ENCODE measurements around the gene GLIPR2. TPM values are rescaled to one million over a fixed set of nuclear protein-coding genes. Genes with fewer than 3 reads are reported as not detected.

Gene GLIPR2
- 45.3 and 47.8 TPM in 2 replicates for total RNA-seq

GRCh38 chr9:36136272-36136893 is at the start of gene GLIPR2:
Gene GLIPR2 (plus strand): TSS chr9:36136733. CDS start chr9:36136779, 46 bp downstream.

DNA sequence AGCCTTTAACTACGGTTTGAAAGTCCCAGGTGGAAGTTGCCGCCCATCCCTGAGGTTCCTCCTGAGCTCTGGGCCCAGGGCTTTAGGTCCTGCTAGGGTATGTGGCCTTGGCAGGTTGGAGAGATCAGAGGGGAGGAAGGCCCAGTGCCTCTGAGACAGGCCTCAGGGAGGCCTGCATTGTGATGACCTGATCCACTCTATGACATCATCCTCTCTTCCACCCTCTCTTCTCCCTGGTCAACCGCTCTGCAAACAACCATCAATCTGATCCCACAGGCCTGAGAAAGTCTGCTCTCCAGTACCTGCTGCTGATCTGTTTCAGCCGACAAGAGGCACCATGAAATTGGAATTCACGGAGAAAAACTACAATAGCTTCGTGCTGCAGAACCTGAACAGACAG is 32.6 kb downstream of the GLIPR2 start, which contains the start of gene CCIN:
CCIN (plus strand) TSS at position 223 of the 400 bp plus-strand sequence; CDS start at position 338, 115 bp downstream.

GRCh38 chr9:36190388-36191289 is 54.1 kb downstream of the GLIPR2 start, which contains the start of gene CLTA:
Gene CLTA (plus strand): TSS chr9:36190921. CDS start chr9:36191057, 136 bp downstream.

Other genes starting within 250 kb of the GLIPR2 start
- gene HRCT1, start 230.5 kb upstream of the GLIPR2 start, total RNA-seq: 1.4 and 9.4 TPM in 2 replicates
- gene SPAAR, start 227.2 kb upstream of the GLIPR2 start, total RNA-seq: 4.5 and 7.5 TPM in 2 replicates
- gene OR2S2, start 178.6 kb upstream of the GLIPR2 start, total RNA-seq: not detected in 2 replicates
- 35.7 and 37.3 TPM in 2 replicates for gene RECK, start 99.8 kb upstream of the GLIPR2 start, total RNA-seq
- gene CCIN, start 32.7 kb downstream of the GLIPR2 start, total RNA-seq: 0.65 TPM in 1 of 2 replicates, not detected in the other
- 279 TPM in 2 replicates for gene CLTA, start 54.2 kb downstream of the GLIPR2 start, total RNA-seq
- gene GNE, start 121.7 kb downstream of the GLIPR2 start, total RNA-seq: 15.0 and 19.8 TPM in 2 replicates

Measured in cardiac atrium fibroblast (primary cell).